IgD-negative memory B cell (primary cell): Measurements from ENCODE around the gene SERINC3. TPM values are rescaled to one million over a fixed set of nuclear protein-coding genes. Genes with fewer than 3 reads are reported as not detected.

Source experiments
- H3K27ac Mint-ChIP-seq, 3 donors: one replicate each; pipeline ENCODE4 v1.8.0; 2020 to 2022; ENCODE audit warnings: mild to moderate bottlenecking in 3 of 3, mixed read lengths in 3 of 3, moderate library complexity in 1 of 3
- H3K27me3 Mint-ChIP-seq: one replicate; pipeline ENCODE4 v1.8.0; 2021; ENCODE audit warnings: mixed read lengths
- H3K36me3 Mint-ChIP-seq: one replicate; pipeline ENCODE4 v1.8.0; 2020; ENCODE audit warnings: mild to moderate bottlenecking, mixed read lengths
- H3K4me1 Mint-ChIP-seq, 3 donors: one replicate each; pipeline ENCODE4 v1.8.0; 2020 to 2022; ENCODE audit warnings: mixed read lengths in 3 of 3, mild to moderate bottlenecking in 1 of 3
- H3K4me3 Mint-ChIP-seq, 4 donors: one replicate each; pipeline ENCODE4 v1.8.0; 2020 to 2022; ENCODE audit warnings: mild to moderate bottlenecking in 4 of 4, mixed read lengths in 4 of 4, moderate library complexity in 3 of 4
- H3K9me3 Mint-ChIP-seq, 3 donors: one replicate each; pipeline ENCODE4 v1.8.0; 2020 to 2021; ENCODE audit warnings: mixed read lengths in 3 of 3, mild to moderate bottlenecking in 1 of 3
- polyA plus RNA-seq: library from polyadenylated mRNA; unstranded; fragments of 300-500 nt; fragmentation: Illumina TruSeq; gene quantifications from one replicate; pipeline ENCODE4 v1.2.3, GENCODE V29; 2021

SERINC3 gene
- polyA plus RNA-seq, 1 donor from 2014 or later = 91.5 TPM

- Mint-ChIP-seq H3K4me3 (peak overlapping the region in 1 of 4 donors; percentile 65), H3K27me3 (no peaks in the 10 kb centered on the region), H3K27ac (peak overlapping the region in 2 of 3 donors; percentile 50 to 69), H3K36me3 (no peaks in the 10 kb centered on the region), H3K4me1 (peaks cover 24 to 49% (median 38%) of the 10 kb centered on the region in 3 donors), H3K9me3 (no peaks in the 10 kb centered on the region)
These were observed 4.4 kb downstream of the SERINC3 start for GRCh38 chr20:44517454-44517853.

- Mint-ChIP-seq H3K9me3 (no peaks in the 10 kb centered on the region), H3K27me3 (no peaks in the 10 kb centered on the region), H3K4me3 (peak overlapping the region in 1 of 4 donors; percentile 65), H3K27ac (no peak overlapping the region), H3K36me3 (no peaks in the 10 kb centered on the region), H3K4me1 (peaks cover 25 to 44% (median 33%) of the 10 kb centered on the region in 3 donors)
These were observed 5.4 kb downstream of the SERINC3 start for GRCh38 chr20:44516491-44516890.

DNA sequence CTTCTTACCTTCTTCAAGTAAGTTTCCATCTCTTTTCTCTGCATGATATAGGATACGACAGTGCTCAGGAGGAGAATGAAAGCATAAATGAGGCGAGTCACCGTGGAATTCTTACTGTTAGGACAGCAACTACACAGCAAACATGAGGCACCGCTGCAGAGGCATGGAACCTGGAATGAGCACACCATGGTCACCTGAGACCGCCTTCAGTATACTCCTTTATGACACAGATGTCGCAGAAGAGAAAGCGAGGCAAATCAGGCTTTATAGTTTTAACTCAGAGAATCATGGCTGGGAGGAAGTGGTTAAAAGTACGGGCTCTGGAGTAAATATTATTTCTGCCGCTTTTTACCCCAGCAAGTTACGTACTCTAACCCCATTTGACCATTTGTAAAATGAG lies 8.0 kb downstream of the SERINC3 start:
- Mint-ChIP-seq H3K4me1 (peaks cover 15 to 24% (median 17%) of the 10 kb centered on the region in 3 donors), H3K4me3 (no peak overlapping the region), H3K36me3 (peaks cover 1% of the 10 kb centered on the region), H3K27me3 (no peaks in the 10 kb centered on the region), H3K27ac (no peak overlapping the region), H3K9me3 (no peaks in the 10 kb centered on the region)

DNA sequence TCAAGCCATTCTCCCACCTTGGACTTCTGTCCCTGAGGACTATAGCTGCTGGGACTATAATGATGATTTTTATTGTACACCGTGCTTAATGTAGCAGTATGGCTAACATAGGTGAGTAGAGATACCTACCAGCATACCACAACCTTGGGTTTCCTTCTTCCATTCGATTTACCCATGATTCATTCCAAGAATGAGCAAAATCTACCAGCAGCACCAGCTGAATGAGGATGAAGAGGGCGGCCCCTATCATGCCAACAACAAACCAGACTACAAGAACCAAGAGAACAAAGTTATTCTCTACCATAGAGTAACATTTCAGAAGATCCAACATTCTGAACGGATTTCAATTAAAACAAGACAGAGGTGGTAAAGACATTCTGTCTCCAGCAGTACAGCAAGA lies 12.1 kb downstream of the SERINC3 start:
- Mint-ChIP-seq H3K4me1 (peaks cover 0 to 7% (median 3%) of the 10 kb centered on the region in 3 donors), H3K4me3 (no peak overlapping the region), H3K27ac (peak overlapping the region in 1 of 3 donors; percentile 14), H3K27me3 (no peaks in the 10 kb centered on the region), H3K9me3 (no peaks in the 10 kb centered on the region), H3K36me3 (peaks cover 1% of the 10 kb centered on the region)

GRCh38 chr20:44504402-44505307 lies 17.2 kb downstream of the SERINC3 start:
- H3K4me3 Mint-ChIP-seq = no peak overlapping the region
- peaks cover 0 to 1% (median 0%) of the 10 kb centered on the region in 3 donors for H3K4me1 Mint-ChIP-seq
- H3K27me3 Mint-ChIP-seq = no peaks in the 10 kb centered on the region
- H3K27ac Mint-ChIP-seq = no peak overlapping the region
- no peaks in the 10 kb centered on the region for H3K9me3 Mint-ChIP-seq
- peaks cover under 1% of the 10 kb centered on the region for H3K36me3 Mint-ChIP-seq

DNA sequence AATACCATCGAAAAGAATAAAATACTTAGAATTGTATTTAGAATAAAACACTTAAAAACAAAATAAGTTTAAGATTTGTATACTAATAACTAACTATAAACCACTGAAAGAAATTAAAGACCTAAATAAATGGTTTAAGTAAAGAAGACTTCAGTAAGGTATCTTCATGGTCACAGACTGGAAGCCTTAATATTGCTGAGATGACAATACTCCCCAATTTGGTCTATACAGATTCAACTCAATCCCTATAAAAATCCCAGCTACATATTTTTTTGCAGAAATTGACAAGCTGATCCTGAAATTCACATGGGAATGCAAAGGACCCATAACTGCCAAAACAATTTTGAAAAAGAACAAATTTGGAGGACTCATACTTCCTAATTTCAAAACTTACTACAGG lies 18.9 kb downstream of the SERINC3 start:
- Mint-ChIP-seq H3K36me3 (peaks cover 1% of the 10 kb centered on the region), H3K9me3 (no peaks in the 10 kb centered on the region), H3K4me1 (peaks cover 4 to 5% (median 4%) of the 10 kb centered on the region in 3 donors), H3K27me3 (no peaks in the 10 kb centered on the region), H3K4me3 (no peak overlapping the region), H3K27ac (no peak overlapping the region)

GRCh38 chr20:44501448-44501847 lies 20.4 kb downstream of the SERINC3 start:
- peaks cover 1% of the 10 kb centered on the region for H3K36me3 Mint-ChIP-seq
- no peaks in the 10 kb centered on the region for H3K9me3 Mint-ChIP-seq
- H3K27me3 Mint-ChIP-seq = no peaks in the 10 kb centered on the region
- peaks cover 4 to 10% (median 4%) of the 10 kb centered on the region in 3 donors for H3K4me1 Mint-ChIP-seq
- no peak overlapping the region for H3K4me3 Mint-ChIP-seq
- H3K27ac Mint-ChIP-seq = no peak overlapping the region

DNA sequence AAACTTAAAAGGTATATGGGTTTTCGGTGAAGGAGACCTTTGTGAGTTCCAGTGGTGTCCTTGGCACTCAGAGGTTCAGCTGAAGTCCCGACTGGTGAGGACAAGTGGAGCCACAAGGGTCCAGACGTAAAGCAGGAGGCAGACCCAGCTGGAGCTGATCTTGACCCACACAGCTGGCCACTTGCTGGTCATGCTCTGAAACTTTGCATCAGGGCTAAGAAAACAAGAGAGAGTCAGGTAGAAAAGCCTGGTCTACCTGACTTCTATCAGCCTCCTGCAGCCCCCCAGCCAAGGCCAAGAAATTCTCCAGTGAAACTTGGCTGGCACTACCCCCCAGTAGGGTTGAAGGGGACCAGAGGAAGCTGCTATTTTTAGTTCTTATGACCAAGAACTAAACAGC lies 21.6 kb downstream of the SERINC3 start:
- H3K27me3 Mint-ChIP-seq = no peaks in the 10 kb centered on the region
- H3K27ac Mint-ChIP-seq = peak overlapping the region in 1 of 3 donors; percentile 60
- H3K4me3 Mint-ChIP-seq = no peak overlapping the region
- no peaks in the 10 kb centered on the region for H3K9me3 Mint-ChIP-seq
- peaks cover 4 to 10% (median 4%) of the 10 kb centered on the region in 3 donors for H3K4me1 Mint-ChIP-seq
- H3K36me3 Mint-ChIP-seq = peaks cover 1% of the 10 kb centered on the region

- Mint-ChIP-seq H3K27me3 (no peaks in the 10 kb centered on the region), H3K4me3 (no peak overlapping the region), H3K27ac (peak overlapping the region in 2 of 3 donors; percentile 8 to 52), H3K9me3 (no peaks in the 10 kb centered on the region), H3K4me1 (peaks cover 4 to 10% (median 6%) of the 10 kb centered on the region in 3 donors), H3K36me3 (peaks cover 1% of the 10 kb centered on the region)
These were observed 24.1 kb downstream of the SERINC3 start for GRCh38 chr20:44497761-44498160.

DNA sequence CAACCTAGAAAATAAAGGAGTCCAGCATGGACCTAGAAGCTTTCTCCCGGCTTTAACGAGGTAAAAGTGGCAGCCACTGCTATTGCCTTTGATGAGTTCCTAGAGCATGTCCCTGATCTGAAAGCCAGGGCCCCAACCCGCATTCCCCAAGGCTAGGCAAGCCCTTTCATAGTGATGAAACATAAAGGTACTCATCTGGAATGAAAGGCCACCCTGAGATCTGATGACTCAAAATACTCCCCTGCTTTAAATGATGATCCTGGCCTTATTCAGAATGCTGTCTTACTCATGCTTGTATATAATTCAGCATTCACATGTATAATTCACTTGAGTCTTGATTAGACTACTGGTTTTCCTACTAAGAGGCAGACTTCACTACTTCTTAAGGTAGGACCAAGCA lies 24.9 kb downstream of the SERINC3 start:
- H3K4me3 Mint-ChIP-seq = no peak overlapping the region
- H3K27ac Mint-ChIP-seq = peak overlapping the region in 1 of 3 donors; percentile 86
- peaks cover 1% of the 10 kb centered on the region for H3K36me3 Mint-ChIP-seq
- H3K4me1 Mint-ChIP-seq = peaks cover 4 to 10% (median 6%) of the 10 kb centered on the region in 3 donors
- no peaks in the 10 kb centered on the region for H3K27me3 Mint-ChIP-seq
- H3K9me3 Mint-ChIP-seq = no peaks in the 10 kb centered on the region

DNA sequence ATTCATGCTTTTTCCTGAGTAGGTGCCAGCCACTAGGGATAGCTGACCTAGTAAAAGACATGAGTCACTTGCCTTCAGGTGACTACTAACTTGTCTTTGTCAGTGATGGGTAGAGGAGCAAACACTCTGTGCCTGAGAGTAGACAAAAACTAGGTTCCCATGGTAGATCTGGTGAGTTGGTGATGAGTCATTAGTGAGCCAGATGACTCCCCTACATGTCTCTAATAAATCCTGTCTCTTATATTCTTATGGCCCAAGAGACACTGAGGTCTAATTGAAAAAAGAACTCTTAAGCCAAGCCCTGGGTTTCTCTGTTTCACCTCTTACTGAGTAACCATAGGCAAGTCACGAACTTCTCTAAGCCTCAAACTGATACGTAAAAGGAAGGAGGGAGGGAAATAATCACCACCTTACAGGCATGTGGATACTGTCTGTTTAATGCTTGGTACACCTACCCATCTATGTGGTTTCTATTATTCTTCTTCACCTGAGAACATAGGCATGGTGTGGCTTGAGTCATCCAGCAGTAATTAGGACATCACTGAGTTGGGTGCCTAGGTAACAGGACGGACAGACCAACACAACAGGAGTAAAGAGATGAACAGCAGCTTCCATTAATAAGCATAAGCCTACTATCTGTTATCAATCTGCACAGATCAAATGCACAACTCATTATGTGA lies 25.9 kb downstream of the SERINC3 start:
- no peak overlapping the region for H3K4me3 Mint-ChIP-seq
- H3K27me3 Mint-ChIP-seq = no peaks in the 10 kb centered on the region
- no peaks in the 10 kb centered on the region for H3K9me3 Mint-ChIP-seq
- peaks cover 1% of the 10 kb centered on the region for H3K36me3 Mint-ChIP-seq
- peak overlapping the region in 2 of 3 donors; percentile 8 to 80 for H3K27ac Mint-ChIP-seq
- peaks cover 4 to 15% (median 5%) of the 10 kb centered on the region in 3 donors for H3K4me1 Mint-ChIP-seq

GRCh38 chr20:44495257-44495656 lies 26.6 kb downstream of the SERINC3 start:
- Mint-ChIP-seq H3K27me3 (no peaks in the 10 kb centered on the region), H3K4me1 (peaks cover 4 to 17% (median 5%) of the 10 kb centered on the region in 3 donors), H3K36me3 (peaks cover 1% of the 10 kb centered on the region), H3K4me3 (no peak overlapping the region), H3K9me3 (no peaks in the 10 kb centered on the region), H3K27ac (peak overlapping the region in 1 of 3 donors; percentile 80)

GRCh38 chr20:44494681-44495080 lies 27.2 kb downstream of the SERINC3 start:
- Mint-ChIP-seq H3K27ac (peak overlapping the region in 1 of 3 donors; percentile 65), H3K4me1 (peaks cover 4 to 17% (median 5%) of the 10 kb centered on the region in 3 donors)

DNA sequence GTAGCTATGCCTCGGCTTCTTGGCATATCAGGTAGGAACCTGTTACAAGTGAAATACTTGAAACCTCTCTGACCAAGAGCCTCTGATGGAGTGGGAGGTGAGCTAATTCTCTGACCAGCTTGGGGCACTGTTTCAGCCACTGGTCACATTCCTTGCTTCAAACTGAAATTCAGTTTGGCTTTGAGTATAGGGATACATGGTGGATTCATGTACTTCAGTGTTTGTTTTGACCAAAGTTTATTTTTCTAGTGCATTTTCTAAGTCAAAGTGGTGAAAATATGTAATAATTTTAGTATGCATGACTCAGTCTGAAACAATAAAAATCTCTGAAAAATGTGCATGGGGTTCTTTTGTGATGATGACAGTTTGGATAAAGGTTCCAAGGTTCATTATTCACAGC lies 27.6 kb downstream of the SERINC3 start:
- Mint-ChIP-seq H3K27me3 (no peaks in the 10 kb centered on the region), H3K27ac (peak overlapping the region in 1 of 3 donors; percentile 39), H3K4me3 (no peak overlapping the region), H3K36me3 (peaks cover 1% of the 10 kb centered on the region), H3K9me3 (no peaks in the 10 kb centered on the region), H3K4me1 (peaks cover 4 to 17% (median 5%) of the 10 kb centered on the region in 3 donors)

More at GRCh38 chr20:44494681-44495080, 27.2 kb downstream of the SERINC3 start:
- Mint-ChIP-seq H3K9me3 (no peaks in the 10 kb centered on the region), H3K27me3 (no peaks in the 10 kb centered on the region), H3K4me3 (no peak overlapping the region), H3K36me3 (peaks cover 1% of the 10 kb centered on the region)
